Liver (tissue), 9 donors: Measurements from ENCODE around the gene PLEK2. TPM values are rescaled to one million over a fixed set of nuclear protein-coding genes. Genes with fewer than 3 reads are reported as not detected.

Experiments
- DNase-seq: peaks from one replicate; pipeline ENCODE4 v3.0.0-alpha.2; 2017; ENCODE audit warnings: low spot score
- H3K27ac ChIP-seq, 2 donors: one replicate each; pipeline ENCODE4 v1.7.0; 2013; ENCODE audit warnings: inconsistent platforms in 2 of 2, low read length in 2 of 2, control low read depth in 1 of 2, low read depth in 1 of 2, mild to moderate bottlenecking in 1 of 2
- H3K27me3 ChIP-seq, 4 donors: one replicate each; pipeline versions ENCODE4 v1.6.1 to v1.7.0; 2013; ENCODE audit warnings: low read length in 3 of 4, inconsistent platforms in 1 of 4, mild to moderate bottlenecking in 1 of 4, moderate library complexity in 1 of 4; ENCODE audit not compliant: control insufficient read depth in 4 of 4, insufficient read depth in 4 of 4
- H3K36me3 ChIP-seq, 4 donors: one replicate each; pipeline versions ENCODE4 v1.6.1 to v1.7.0; 2013; ENCODE audit warnings: low read length in 3 of 4, mild to moderate bottlenecking in 3 of 4, low read depth in 1 of 4, moderate library complexity in 1 of 4; ENCODE audit not compliant: control insufficient read depth in 4 of 4, insufficient read depth in 3 of 4
- H3K4me1 ChIP-seq, 4 donors: one replicate each; pipeline versions ENCODE4 v1.6.1 to v1.7.0; 2013; ENCODE audit warnings: low read length in 3 of 4, mild to moderate bottlenecking in 3 of 4, moderate library complexity in 1 of 4; ENCODE audit not compliant: control insufficient read depth in 4 of 4, insufficient read depth in 4 of 4
- H3K4me3 ChIP-seq, 3 donors: one replicate each; pipeline versions ENCODE4 v1.6.1 to v1.7.0; 2013; ENCODE audit warnings: low read length in 3 of 3, control low read depth in 1 of 3, low read depth in 1 of 3, mild to moderate bottlenecking in 1 of 3
- H3K9ac ChIP-seq, 2 donors: one replicate each; pipeline ENCODE4 v1.7.0; 2013; ENCODE audit warnings: low read length in 2 of 2, mild to moderate bottlenecking in 2 of 2, moderate library complexity in 2 of 2, control low read depth in 1 of 2, low read depth in 1 of 2
- H3K9me3 ChIP-seq, 4 donors: one replicate each; pipeline versions ENCODE4 v1.6.1 to v1.7.0; 2013; ENCODE audit warnings: low read length in 3 of 4; ENCODE audit not compliant: control insufficient read depth in 4 of 4
- CTCF ChIP-seq: fragments of 150-350 bp; IDR thresholded peaks from 2 replicates; pipeline ENCODE4 v1.5.1; 2017; ENCODE audit warnings: improper control_type of control experiment, low read depth, low read length; ENCODE audit not compliant: missing input control
- EGR1 ChIP-seq, 2 donors: IDR thresholded peaks; 2 replicates each; pipeline ENCODE4 v1.6.1; 2016 to 2018; ENCODE audit warnings: antibody characterized with exemption in 2 of 2, low read depth in 2 of 2
- FOXA2 ChIP-seq: IDR thresholded peaks from 2 replicates; pipeline ENCODE4 v1.6.1; 2016; ENCODE audit warnings: antibody characterized with exemption
- HNF4G ChIP-seq: IDR thresholded peaks from 2 replicates; pipeline ENCODE4 v1.6.1; 2016; ENCODE audit warnings: antibody characterized with exemption
- JUND ChIP-seq, 2 donors: IDR thresholded peaks; 2 replicates each; pipeline ENCODE4 v1.6.1; 2016; ENCODE audit warnings: antibody characterized with exemption in 2 of 2
- RAD21 ChIP-seq, 2 donors: IDR thresholded peaks; 2 replicates each; pipeline ENCODE4 v1.6.1; 2016; ENCODE audit warnings: antibody characterized with exemption in 2 of 2, mild to moderate bottlenecking in 2 of 2
- REST ChIP-seq: IDR thresholded peaks from 2 replicates; pipeline ENCODE4 v1.6.1; 2016; ENCODE audit warnings: antibody characterized with exemption, mild to moderate bottlenecking
- RXRA ChIP-seq, 2 donors: IDR thresholded peaks; 2 replicates each; pipeline ENCODE4 v1.6.1; 2017 to 2018; ENCODE audit warnings: antibody characterized with exemption in 2 of 2, mild to moderate bottlenecking in 1 of 2
- TAF1 ChIP-seq: conservative IDR thresholded peaks from 2 replicates; pipeline ENCODE4 v1.6.1; 2016; ENCODE audit warnings: antibody characterized with exemption, mild to moderate bottlenecking
- YY1 ChIP-seq: IDR thresholded peaks from 2 replicates; pipeline ENCODE4 v1.6.1; 2016; ENCODE audit warnings: antibody characterized with exemption, mild to moderate bottlenecking
- WGBS: extraction: QIAGEN DNeasy Blood & Tissue Kit; methylation state at CpG from one replicate; pipeline ENCODE4 v1.1.7; 2013; 5-methylcytosine and 5-hydroxymethylcytosine counted together
- polyA plus RNA-seq, 2 donors: library from polyadenylated mRNA; stranded (reverse) in 1 of 2; unstranded in 1 of 2; fragments of 200-250 nt in 1 of 2; fragments of >200 nt in 1 of 2; fragmentation: Nextera tagmentation in 1 of 2; extraction: Ambion mirVana in 1 of 2; gene quantifications; one replicate each; pipeline versions ENCODE4 v1.2.1 to v1.2.3, GENCODE V29; 2013 to 2015
- total RNA-seq, 2 donors: library from RNA; depleted of rRNA; stranded (reverse); fragments of >200 nt; gene quantifications; one replicate each; pipeline ENCODE4 v1.2.3, GENCODE V29; 2014
- TF ChIP-seq, protein P1 (sequence below): IDR thresholded peaks from 2 replicates; pipeline ENCODE4 v1.6.1; 2016; ENCODE audit warnings: antibody characterized with exemption
- TF ChIP-seq, protein P2 (sequence below): IDR thresholded peaks from 2 replicates; pipeline ENCODE4 v1.6.1; 2016; ENCODE audit warnings: antibody characterized with exemption
- donor health status: healthy.
- donor health status: healthy.
- donor health status: healthy.
- donor health status: healthy.
- donor health status: healthy.

The PLEK2 gene
- total and polyA plus RNA-seq, 4 donors, result 6.1 to 17.4 (median 11.2) TPM

DNA sequence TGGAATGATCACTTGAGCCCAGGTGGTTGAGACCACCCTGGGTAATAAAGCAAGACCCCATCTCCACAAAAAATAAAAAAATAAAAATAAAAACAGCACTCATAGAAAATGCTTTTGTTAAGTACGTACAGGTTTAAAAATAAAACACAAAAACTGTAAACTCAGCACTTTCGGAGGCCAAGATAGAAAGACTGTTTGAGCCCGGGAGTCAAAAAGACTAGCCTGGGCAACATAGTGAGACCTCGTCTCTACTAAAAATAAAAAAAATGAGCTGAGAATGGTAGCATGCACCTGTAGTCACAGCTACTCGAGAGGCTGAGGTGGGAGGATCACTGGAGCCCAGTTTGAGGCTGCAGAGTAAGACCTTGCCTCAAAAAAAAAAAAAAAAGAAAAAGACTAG lies 59.9 kb downstream of the PLEK2 start:
- H3K27me3 ChIP-seq, result no peaks in the 10 kb centered on the region
- no peaks in the 10 kb centered on the region for H3K9me3 ChIP-seq
- 92% methylated on average over 5 of the region's 5 CpGs for WGBS
- H3K9ac ChIP-seq, result no peak overlapping the region
- peaks cover 6 to 19% (median 18%) of the 10 kb centered on the region in 4 donors for H3K36me3 ChIP-seq
- no peak for DNase-seq
- no peak for TF ChIP-seq CTCF
- TF ChIP-seq REST, result no peak
- no peak for TF ChIP-seq RAD21 (IDR thresholded peaks at IDR 0.05)
- H3K27ac ChIP-seq, result no peak overlapping the region
- H3K4me1 ChIP-seq, result peaks cover 0 to 4% (median 2%) of the 10 kb centered on the region in 4 donors
- no peak overlapping the region for H3K4me3 ChIP-seq

- TF ChIP-seq FOXA2, result no peak
- TF ChIP-seq YY1, result no peak
- no peak for TF ChIP-seq HNF4G
- TF ChIP-seq RXRA (IDR thresholded peaks at IDR 0.05), result no peak
- TF ChIP-seq TAF1, result no peak
- TF ChIP-seq, protein P1, sequence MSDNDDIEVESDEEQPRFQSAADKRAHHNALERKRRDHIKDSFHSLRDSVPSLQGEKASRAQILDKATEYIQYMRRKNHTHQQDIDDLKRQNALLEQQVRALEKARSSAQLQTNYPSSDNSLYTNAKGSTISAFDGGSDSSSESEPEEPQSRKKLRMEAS, result no peak
- TF ChIP-seq, protein P2, sequence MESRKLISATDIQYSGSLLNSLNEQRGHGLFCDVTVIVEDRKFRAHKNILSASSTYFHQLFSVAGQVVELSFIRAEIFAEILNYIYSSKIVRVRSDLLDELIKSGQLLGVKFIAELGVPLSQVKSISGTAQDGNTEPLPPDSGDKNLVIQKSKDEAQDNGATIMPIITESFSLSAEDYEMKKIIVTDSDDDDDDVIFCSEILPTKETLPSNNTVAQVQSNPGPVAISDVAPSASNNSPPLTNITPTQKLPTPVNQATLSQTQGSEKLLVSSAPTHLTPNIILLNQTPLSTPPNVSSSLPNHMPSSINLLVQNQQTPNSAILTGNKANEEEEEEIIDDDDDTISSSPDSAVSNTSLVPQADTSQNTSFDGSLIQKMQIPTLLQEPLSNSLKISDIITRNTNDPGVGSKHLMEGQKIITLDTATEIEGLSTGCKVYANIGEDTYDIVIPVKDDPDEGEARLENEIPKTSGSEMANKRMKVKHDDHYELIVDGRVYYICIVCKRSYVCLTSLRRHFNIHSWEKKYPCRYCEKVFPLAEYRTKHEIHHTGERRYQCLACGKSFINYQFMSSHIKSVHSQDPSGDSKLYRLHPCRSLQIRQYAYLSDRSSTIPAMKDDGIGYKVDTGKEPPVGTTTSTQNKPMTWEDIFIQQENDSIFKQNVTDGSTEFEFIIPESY, result no peak
- no peak for TF ChIP-seq EGR1 (IDR thresholded peaks at IDR 0.05; ENCODE audit: low read depth in 2 of 2)
- TF ChIP-seq JUND (IDR thresholded peaks at IDR 0.05), result no peak
- peaks cover 7 to 41% (median 34%) of the 10 kb centered on the region in 4 donors for H3K36me3 ChIP-seq
Observed at GRCh38 chr14:67345583-67345982, 66.4 kb downstream of the PLEK2 start.

More at GRCh38 chr14:67345583-67345982, 66.4 kb downstream of the PLEK2 start:
- Histone ChIP-seq H3K27ac (no peak overlapping the region), H3K4me1 (no peaks in the 10 kb centered on the region), H3K27me3 (no peaks in the 10 kb centered on the region), H3K4me3 (no peak overlapping the region), H3K9ac (no peak overlapping the region), H3K9me3 (no peaks in the 10 kb centered on the region)
- DNase-seq, result no peak
